SK-N-MC (cell line): ENCODE data around the gene SCTR.

Experiments
- EZH2 ChIP-seq: fragments of 200-600 bp; sonication (generic); IDR thresholded peaks from one replicate; pipeline ENCODE4 v1.6.1; 2017; ENCODE audit warnings: antibody characterized with exemption
- FOXP2 ChIP-seq: optimal IDR thresholded peaks from 2 replicates; pipeline ENCODE3; 2011; ENCODE audit warnings: mild to moderate bottlenecking, moderate library complexity; ENCODE audit not compliant: insufficient read depth; ENCODE audit errors: extremely low read length, control extremely low read depth
- POLR2AphosphoS5 ChIP-seq: IDR thresholded peaks from 2 replicates; pipeline ENCODE4 v1.6.1; 2012; ENCODE audit warnings: mild to moderate bottlenecking, low read depth, low read length, borderline replicate concordance

DNA sequence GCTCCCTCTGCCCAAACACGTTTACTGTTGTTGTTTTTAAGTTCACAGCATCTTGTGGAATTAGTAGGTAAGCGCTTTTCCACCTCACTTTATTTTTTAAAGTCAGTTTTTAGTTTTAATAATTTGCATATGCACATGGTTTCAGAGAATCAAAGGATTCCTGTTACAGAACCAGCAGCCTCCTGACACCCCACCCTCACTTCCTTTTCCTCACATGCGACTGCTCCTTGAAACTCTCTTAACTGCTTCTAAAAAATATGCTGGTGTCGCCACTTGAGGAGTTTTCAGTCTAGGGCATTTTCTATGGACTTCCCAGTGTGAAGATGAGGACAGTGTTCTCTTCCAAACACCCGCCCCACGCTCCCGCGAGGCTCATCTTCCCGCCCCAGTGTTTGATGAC is 78.2 kb downstream of the SCTR start:
- no peak for TF ChIP-seq POLR2AphosphoS5
- TF ChIP-seq EZH2, result no peak
- TF ChIP-seq FOXP2, result no peak
